SH-SY5Y (cell line): ENCODE measurements around the gene BLOC1S3.

Experiments
- GATA2 ChIP-seq: IDR thresholded peaks from 2 replicates; pipeline ENCODE4 v1.6.1; 2011; ENCODE audit warnings: mild to moderate bottlenecking, low read depth, low read length
- GATA3 ChIP-seq: IDR thresholded peaks from 2 replicates; pipeline ENCODE4 v1.6.1; 2011; ENCODE audit warnings: low read depth, mild to moderate bottlenecking, low read length, moderate library complexity

DNA sequence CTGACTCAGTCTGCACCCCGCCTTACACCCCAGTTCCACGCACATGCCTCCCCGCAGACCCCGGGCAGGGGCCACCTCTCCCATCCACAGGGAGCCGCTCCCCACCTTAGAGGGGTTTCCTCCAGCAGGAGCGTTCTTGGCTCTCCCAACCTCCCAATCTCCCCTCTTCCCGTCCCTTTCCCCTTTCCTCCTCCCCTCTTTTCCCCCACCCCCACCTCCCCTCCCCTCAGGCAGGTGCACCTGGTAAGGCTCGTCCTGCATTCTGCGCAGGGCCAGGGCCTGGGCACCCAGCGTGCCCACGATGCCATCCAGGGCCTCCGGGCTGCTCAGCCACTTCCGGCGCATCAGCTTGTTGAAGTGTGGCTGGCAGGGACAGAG, 39.4 kb downstream of the BLOC1S3 start:
- TF ChIP-seq GATA3 (no peak), GATA2 (no peak)
